ENCODE results near the gene SLC6A7. TPM values are rescaled to one million over a fixed set of nuclear protein-coding genes. Genes with fewer than 3 reads are reported as not detected.

SLC6A7 gene
- total RNA-seq, 1 donor: not detected

DNA sequence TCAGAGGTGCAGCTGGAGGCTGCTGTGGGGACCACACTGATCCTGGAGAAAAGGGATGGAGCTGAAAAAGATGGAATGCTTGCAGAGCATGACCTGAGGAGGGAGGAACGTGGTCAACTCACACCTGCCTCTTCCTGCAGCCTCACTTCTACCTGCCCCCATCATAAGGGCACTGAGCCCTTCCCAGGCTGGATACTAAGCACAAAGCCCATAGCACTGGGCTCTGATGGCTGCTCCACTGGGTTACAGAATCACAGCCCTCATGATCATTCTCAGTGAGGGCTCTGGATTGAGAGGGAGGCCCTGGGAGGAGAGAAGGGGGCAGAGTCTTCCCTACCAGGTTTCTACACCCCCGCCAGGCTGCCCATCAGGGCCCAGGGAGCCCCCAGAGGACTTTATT, 5.9 kb upstream of the SLC6A7 start:
- Histone ChIP-seq H3K27me3 (ENCODE audit: insufficient read depth, low read length) (peaks cover 17% of the 10 kb centered on the region), H3K4me2 (ENCODE audit: insufficient read depth, low read length) (no peak overlapping the region), H3K79me2 (ENCODE audit: insufficient read depth, low read length) (no peaks in the 10 kb centered on the region), H3K4me3 (ENCODE audit: insufficient read depth, low read length) (no peak overlapping the region), H3K27ac (ENCODE audit: low read depth, low read length) (no peak overlapping the region), H2AFZ (ENCODE audit: low read length) (no peak overlapping the region), H3K9me3 (ENCODE audit: low read depth, low read length) (no peaks in the 10 kb centered on the region), H4K20me1 (ENCODE audit: insufficient read depth, low read length) (no peaks in the 10 kb centered on the region), H3K4me1 (ENCODE audit: insufficient read depth, low read length) (peaks cover 7% of the 10 kb centered on the region), H3K36me3 (ENCODE audit: insufficient read depth, low read length) (no peaks in the 10 kb centered on the region)
- no peak for DNase-seq (ENCODE audit: insufficient read length, low spot score, missing footprints)
- TF ChIP-seq CTCF (IDR thresholded peaks at IDR 0.05; ENCODE audit: extremely low read depth, low read depth, low read length): no peak

GRCh38 chr5:150184990-150185912, 4.6 kb upstream of the SLC6A7 start:
- TF ChIP-seq CTCF (IDR thresholded peaks at IDR 0.05; ENCODE audit: extremely low read depth, low read depth, low read length): no peak
- Histone ChIP-seq H3K9me3 (ENCODE audit: low read depth, low read length) (no peaks in the 10 kb centered on the region), H3K4me2 (ENCODE audit: insufficient read depth, low read length) (no peak overlapping the region), H3K79me2 (ENCODE audit: insufficient read depth, low read length) (no peaks in the 10 kb centered on the region), H2AFZ (ENCODE audit: low read length) (no peak overlapping the region), H3K36me3 (ENCODE audit: insufficient read depth, low read length) (no peaks in the 10 kb centered on the region), H3K4me1 (ENCODE audit: insufficient read depth, low read length) (peaks cover 7% of the 10 kb centered on the region), H3K4me3 (ENCODE audit: insufficient read depth, low read length) (no peak overlapping the region), H3K27ac (ENCODE audit: low read depth, low read length) (no peak overlapping the region), H4K20me1 (ENCODE audit: insufficient read depth, low read length) (no peaks in the 10 kb centered on the region), H3K27me3 (ENCODE audit: insufficient read depth, low read length) (peaks cover 30% of the 10 kb centered on the region)
- DNase-seq (ENCODE audit: insufficient read length, low spot score, missing footprints): no peak

DNA sequence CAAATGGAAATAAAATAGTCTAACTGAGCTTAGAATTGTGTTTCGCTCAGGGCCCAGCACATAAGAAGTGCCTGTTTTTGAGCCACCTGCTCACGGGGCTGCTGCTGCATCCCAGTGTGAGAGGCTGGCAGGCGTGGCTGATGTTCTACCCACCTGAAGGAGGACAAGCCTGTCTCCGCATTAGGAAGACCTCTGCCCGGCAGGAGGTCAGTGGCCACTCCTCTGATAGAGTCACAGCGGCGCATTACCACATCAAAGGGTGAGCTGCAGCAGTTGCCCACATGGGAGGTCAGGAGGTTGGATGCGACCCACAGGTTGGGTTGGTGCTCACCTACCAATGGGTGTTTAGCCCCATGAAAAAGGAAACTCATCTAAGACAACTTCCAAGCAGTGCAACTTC, 3.7 kb upstream of the SLC6A7 start:
- DNase-seq (ENCODE audit: insufficient read length, low spot score, missing footprints): no peak
- Histone ChIP-seq H3K79me2 (ENCODE audit: insufficient read depth, low read length) (no peaks in the 10 kb centered on the region), H3K36me3 (ENCODE audit: insufficient read depth, low read length) (no peaks in the 10 kb centered on the region), H2AFZ (ENCODE audit: low read length) (no peak overlapping the region), H3K27ac (ENCODE audit: low read depth, low read length) (no peak overlapping the region), H3K4me2 (ENCODE audit: insufficient read depth, low read length) (no peak overlapping the region), H3K4me1 (ENCODE audit: insufficient read depth, low read length) (no peaks in the 10 kb centered on the region), H3K27me3 (ENCODE audit: insufficient read depth, low read length) (peaks cover 39% of the 10 kb centered on the region), H4K20me1 (ENCODE audit: insufficient read depth, low read length) (no peaks in the 10 kb centered on the region), H3K4me3 (ENCODE audit: insufficient read depth, low read length) (no peak overlapping the region), H3K9me3 (ENCODE audit: low read depth, low read length) (no peaks in the 10 kb centered on the region)
- TF ChIP-seq CTCF (IDR thresholded peaks at IDR 0.05; ENCODE audit: extremely low read depth, low read depth, low read length): no peak

DNA sequence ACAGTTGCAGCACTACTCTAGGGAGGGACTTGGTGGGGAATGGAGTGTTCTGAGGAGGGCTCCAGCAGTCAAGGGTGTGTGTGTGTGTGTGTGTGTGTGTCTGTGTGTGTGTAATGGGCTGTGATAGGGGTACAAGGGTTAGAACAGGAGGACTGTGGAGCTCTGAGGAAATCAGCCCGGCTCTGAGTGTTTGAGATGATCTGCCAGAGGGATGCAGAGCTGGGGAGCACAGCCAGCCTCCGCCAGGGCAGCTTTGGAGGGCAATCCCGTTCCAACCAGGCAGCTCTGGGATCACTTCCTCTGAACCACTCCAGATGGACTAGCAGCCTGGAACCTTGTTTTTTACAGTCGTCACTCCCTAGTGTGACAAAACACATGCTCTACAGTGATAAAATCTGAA, 3.0 kb upstream of the SLC6A7 start:
- Histone ChIP-seq H3K9me3 (ENCODE audit: low read depth, low read length) (no peaks in the 10 kb centered on the region), H3K27ac (ENCODE audit: low read depth, low read length) (no peak overlapping the region), H3K79me2 (ENCODE audit: insufficient read depth, low read length) (no peaks in the 10 kb centered on the region), H3K4me2 (ENCODE audit: insufficient read depth, low read length) (no peak overlapping the region), H3K36me3 (ENCODE audit: insufficient read depth, low read length) (no peaks in the 10 kb centered on the region), H4K20me1 (ENCODE audit: insufficient read depth, low read length) (no peaks in the 10 kb centered on the region), H3K27me3 (ENCODE audit: insufficient read depth, low read length) (peaks cover 44% of the 10 kb centered on the region), H3K4me3 (ENCODE audit: insufficient read depth, low read length) (no peak overlapping the region), H3K4me1 (ENCODE audit: insufficient read depth, low read length) (no peaks in the 10 kb centered on the region), H2AFZ (ENCODE audit: low read length) (no peak overlapping the region)
- DNase-seq (ENCODE audit: insufficient read length, low spot score, missing footprints): no peak
- TF ChIP-seq CTCF (IDR thresholded peaks at IDR 0.05; ENCODE audit: extremely low read depth, low read depth, low read length): no peak
